GM21447 (cell line): ENCODE results near the gene KLHDC2.
"Not testable (repeated sequence)": the region's sequence is repeated elsewhere in the genome, so short reads cannot be mapped to it uniquely, and the experiment has no call there.

Source experiments
- ATAC-seq: cut with Tn5 transposase; IDR thresholded peaks from one replicate; pipeline ENCODE4 v1.9.1; 2021; ENCODE audit not compliant: unreplicated experiment

The KLHDC2 gene

GRCh38 chr14:49774106-49774505 is 6.2 kb downstream of the KLHDC2 start:
- ATAC-seq = no peak

DNA sequence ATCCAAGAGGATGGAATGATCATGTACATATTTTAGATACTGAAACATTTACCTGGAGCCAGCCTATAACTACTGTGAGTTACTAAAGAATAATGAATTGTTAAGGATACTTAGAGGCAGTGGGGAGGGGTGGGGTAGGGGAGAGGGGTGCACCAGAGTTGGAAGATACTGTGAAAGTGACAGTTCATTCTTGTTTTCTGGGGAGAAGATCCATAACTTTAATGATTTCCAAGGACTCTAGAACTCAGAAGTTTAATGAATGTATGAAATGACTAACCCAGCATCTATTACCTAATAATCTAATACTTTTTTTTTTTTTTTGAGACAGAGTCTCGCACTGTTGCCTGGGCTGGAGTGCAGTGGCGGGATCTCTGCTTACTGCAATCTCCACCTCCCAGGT is 10.5 kb downstream of the KLHDC2 start:
- no peak for ATAC-seq

DNA sequence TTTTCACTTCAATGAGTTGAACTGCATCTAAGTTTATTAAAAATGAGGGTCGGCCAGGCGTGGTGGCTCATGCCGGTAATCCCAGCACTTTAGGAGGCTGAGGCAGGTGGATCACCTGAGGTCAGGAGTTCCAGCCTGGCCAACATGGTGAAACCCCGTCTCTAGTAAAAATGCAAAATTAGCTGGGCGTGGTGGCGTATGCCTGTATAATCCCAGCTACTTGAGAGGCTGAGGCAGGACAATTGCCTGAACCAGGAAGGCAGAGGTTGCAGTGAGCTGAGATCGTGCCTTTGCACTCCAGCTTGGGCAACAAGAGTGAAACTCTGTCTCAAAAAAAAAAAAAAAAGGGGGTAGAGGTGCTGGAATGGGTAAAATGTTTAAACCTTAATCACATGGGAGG is 13.1 kb downstream of the KLHDC2 start:
- ATAC-seq = not testable (repeated sequence)

GRCh38 chr14:49783394-49784014 is 15.6 kb downstream of the KLHDC2 start:
- no peak for ATAC-seq

GRCh38 chr14:49786315-49786714 is 18.4 kb downstream of the KLHDC2 start:
- ATAC-seq = no peak

DNA sequence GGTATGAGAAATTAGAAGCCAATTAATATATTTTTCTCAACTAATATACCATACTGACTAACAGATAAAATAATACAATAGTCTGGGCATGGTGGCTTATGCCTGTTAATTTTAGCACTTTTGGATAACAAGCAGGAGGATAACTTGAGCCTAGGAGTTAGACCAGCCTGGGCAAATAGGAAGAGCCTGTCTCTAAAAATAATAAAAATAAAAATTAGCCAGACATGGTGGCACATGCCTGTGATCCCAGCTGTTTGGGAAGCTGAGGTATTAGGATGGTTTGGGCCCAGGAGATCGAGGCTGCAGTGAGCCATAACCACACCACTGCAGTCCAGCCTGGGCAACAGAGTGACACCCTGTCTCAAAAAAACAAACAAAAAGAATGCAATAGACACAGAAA is 24.7 kb downstream of the KLHDC2 start:
- ATAC-seq = no peak

GRCh38 chr14:49796025-49796424 is 28.1 kb downstream of the KLHDC2 start:
- no peak for ATAC-seq

- no peak for ATAC-seq
Observed at GRCh38 chr14:49808780-49809179, 40.8 kb downstream of the KLHDC2 start.

GRCh38 chr14:49816118-49816517 is 48.2 kb downstream of the KLHDC2 start:
- ATAC-seq = not testable (repeated sequence)

DNA sequence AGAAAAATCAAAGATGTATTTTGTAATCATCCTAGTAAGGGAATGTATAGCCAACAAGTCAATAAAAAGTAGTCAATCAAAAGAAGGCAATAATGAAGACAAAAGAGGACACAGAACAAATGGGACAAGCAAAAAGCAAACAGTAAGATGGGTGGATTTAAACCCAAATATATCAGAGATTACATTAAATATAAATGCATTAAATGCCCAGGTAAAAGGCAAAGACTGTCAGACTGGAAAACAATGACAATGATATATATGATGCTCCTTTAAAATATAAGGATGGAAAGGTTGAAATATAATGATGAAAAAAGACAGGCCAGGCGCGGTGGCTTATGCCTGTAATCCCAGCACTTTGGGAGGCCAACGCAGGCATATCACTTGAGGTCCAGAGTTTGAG is 48.9 kb downstream of the KLHDC2 start:
- ATAC-seq = no peak

DNA sequence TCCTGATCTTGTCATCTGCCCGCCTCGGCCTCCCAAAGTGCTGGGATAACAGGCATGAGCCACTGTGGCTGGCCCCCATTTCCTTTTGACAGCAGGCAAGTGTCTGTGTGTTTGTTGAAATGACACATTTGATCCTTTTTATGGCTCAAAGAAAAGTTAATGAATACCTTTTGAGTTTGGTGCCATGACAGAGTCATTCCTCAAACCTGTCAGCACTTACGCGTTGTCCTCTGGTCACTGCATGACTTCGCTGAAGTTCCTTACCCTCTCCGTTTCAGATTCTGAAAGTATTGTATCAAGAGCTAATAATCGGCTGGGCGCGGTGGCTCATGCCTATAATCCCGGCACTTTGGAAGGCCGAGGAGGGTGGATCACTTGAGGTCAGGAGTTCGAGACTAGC is 52.2 kb downstream of the KLHDC2 start:
- ATAC-seq = no peak

DNA sequence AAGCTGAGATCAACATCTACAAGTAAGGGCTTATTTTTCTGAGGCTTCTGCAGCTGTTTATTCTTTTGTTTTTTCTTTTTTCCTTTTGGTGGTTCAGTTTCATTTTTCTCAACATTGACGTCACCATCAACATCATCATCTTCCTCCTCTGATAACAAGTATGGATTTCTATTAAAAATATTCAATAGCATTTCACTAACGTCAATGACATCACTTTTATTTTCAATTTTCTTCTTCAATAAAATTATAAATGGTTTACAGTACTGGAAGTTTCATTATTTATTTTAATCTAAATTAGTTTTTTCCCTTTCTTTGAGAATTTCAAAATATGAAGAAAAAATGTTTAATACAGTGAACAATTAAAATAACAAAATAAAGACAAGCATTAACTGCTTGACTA is 60.7 kb downstream of the KLHDC2 start:
- no peak for ATAC-seq
